ENCODE measurements around the gene RCOR3. TPM values are rescaled to one million over a fixed set of nuclear protein-coding genes. Genes with fewer than 3 reads are reported as not detected.
"Not testable (repeated sequence)": the region's sequence is repeated elsewhere in the genome, so short reads cannot be mapped to it uniquely, and the experiment has no call there.

RCOR3 gene
- total RNA-seq, 2 donors from 2014 or later, result 40.6 to 45.6 TPM

GRCh38 chr1:211319892-211320291 lies 60.7 kb downstream of the RCOR3 start:
- DNase-seq (no peak), ATAC-seq (no peak)
- intact Hi-C loops (cut with DNase I, micrococcal nuclease), result loop anchor here in 1 of 2 donors (10.0 kb wide), 2 partner anchors 155 to 195 kb away; no protein-coding TSS in a partner anchor

GRCh38 chr1:211320980-211321379 lies 61.8 kb downstream of the RCOR3 start:
- DNase-seq, result no peak
- intact Hi-C loops (cut with DNase I, micrococcal nuclease), result loop anchor here in 1 of 2 donors (10.0 kb wide), 2 partner anchors 154 to 194 kb away; no protein-coding TSS in a partner anchor
- ATAC-seq, result no peak

GRCh38 chr1:211321646-211322045 lies 62.5 kb downstream of the RCOR3 start:
- intact Hi-C loops (cut with DNase I, micrococcal nuclease), result loop anchor here in 1 of 2 donors (10.0 kb wide), 2 partner anchors 153 to 193 kb away; no protein-coding TSS in a partner anchor
- DNase-seq, ATAC-seq: not testable (repeated sequence)

DNA sequence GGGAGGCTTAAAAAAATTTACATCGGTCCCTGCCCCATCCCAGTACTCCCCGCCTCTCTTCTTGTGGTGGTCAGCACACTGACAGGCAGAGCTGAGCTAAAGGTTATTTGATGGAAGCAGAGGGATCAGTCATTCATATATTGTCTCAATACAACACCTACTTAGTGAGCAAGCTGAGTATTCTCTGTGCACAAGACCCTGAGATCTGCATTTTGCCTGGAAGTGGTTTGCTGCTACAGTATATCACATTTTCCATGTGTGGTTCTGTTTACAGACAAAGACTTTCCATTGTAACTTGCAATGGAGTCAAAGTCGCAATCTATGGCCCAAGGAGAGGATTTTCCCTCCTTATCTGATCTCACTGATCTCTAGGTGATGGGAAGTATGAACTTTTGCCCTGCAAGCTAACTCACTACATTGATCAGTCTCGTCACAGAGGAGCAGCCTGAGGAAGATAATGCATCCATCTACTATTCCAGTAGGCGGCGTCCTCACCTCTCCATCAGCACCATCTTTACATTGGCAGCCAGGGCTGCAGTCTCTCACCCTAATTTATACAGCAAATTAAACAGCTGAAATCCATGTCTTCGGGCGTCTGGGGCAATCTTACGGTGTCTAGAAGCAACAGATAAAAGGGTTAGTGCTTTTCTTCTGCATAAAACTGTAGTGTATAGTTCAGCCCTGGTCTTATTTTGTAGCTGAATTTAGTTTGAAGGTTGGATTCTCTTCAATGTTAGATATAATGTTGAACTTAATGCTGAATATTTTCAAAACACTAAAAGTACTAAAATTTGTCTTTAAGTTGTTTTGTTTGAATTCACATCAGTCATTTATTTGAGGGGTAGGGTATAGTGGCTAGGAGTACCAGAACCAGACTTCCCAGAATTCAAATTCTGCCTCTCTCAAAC lies 64.2 kb downstream of the RCOR3 start:
- peak in 1 of 2 donors; percentile 72 for DNase-seq
- intact Hi-C loops (cut with DNase I, micrococcal nuclease), result loop anchor here in 1 of 2 donors (10.0 kb wide), 2 partner anchors 151 to 191 kb away; no protein-coding TSS in a partner anchor
- ATAC-seq, result peak; percentile 64

DNA sequence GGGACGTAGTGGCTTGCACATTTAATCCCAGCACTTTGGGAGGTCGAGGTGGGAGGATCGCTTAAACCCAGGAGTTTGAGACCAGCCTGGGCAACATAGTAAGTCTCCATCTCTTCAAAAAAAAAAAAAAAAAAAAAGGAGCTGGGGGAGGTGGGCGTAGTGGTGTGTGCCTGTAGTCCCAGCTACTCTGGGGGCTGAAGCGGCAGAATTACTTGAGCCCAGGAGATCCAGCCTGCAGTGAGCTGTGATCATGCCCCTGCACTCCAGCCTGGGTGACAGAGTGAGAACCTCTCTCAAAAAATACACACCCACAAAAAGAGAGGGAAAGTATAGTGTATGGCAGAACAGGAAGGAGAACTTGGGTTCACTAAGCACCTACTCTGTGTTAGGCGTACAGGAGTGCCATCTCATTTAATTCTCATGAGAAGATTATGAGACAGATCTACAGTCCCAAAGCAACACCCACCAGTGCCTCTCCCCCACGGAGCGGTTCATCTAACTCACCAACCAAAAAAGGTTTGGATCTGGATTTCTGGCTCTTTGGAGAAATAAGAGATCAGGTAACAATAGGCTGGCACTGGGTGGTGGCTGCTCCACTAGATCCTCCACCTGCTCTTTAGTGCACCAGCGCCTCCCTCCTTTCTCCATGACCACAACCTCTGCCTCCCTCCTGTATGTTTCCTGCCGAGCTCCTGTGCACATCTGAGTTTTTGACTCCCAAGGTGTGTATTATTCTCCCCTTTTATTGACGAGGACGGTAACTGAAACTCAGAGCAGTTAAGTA lies 66.0 kb downstream of the RCOR3 start:
- intact Hi-C loops (cut with DNase I, micrococcal nuclease), result loop anchor here in 1 of 2 donors (10.0 kb wide), 2 partner anchors 150 to 190 kb away; no protein-coding TSS in a partner anchor
- DNase-seq, result no peak
- ATAC-seq, result peak; percentile 36

DNA sequence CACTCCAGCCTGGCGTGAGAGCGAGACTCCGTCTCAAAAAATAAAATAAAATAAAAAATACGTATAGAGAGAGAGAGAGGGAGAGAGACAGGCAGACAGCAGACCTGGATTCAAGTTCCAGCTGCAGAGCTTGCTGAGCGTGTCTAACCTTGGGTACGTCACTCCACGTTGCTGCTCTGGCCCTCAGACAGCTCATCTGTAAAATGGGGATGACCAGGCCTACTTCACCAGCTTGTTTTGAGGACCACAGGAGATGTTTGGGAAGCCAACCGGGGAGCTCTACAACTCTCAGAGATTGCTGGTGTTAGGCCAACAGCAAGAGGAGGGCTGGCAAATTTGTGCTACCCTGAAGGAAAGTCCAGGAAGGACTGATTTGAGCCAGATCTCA lies 67.0 kb downstream of the RCOR3 start:
- intact Hi-C loops (cut with DNase I, micrococcal nuclease), result loop anchor here in 1 of 2 donors (10.0 kb wide), 2 partner anchors 149 to 189 kb away; no protein-coding TSS in a partner anchor
- no peak for DNase-seq
- no peak for ATAC-seq

- ATAC-seq, result peak; percentile 71
- intact Hi-C loops (cut with DNase I, micrococcal nuclease), result loop anchor here in 1 of 2 donors (10.0 kb wide), 2 partner anchors 148 to 188 kb away; no protein-coding TSS in a partner anchor
- peak in 1 of 2 donors; percentile 75 for DNase-seq
Measured at GRCh38 chr1:211326528-211327345, 67.6 kb downstream of the RCOR3 start, which contains the start of gene TRAF5. TSS of gene TRAF5 (plus strand) at chr1:211326833. CDS start at chr1:211353240, 26,407 bp downstream.

GRCh38 chr1:211327346-211327921 lies 68.3 kb downstream of the RCOR3 start:
- intact Hi-C loops (cut with DNase I, micrococcal nuclease), result loop anchor here in 1 of 2 donors (10.0 kb wide), 2 partner anchors 147 to 187 kb away; no protein-coding TSS in a partner anchor
- DNase-seq (peak in 1 of 2 donors; percentile 66), ATAC-seq (peak; percentile 39)

DNA sequence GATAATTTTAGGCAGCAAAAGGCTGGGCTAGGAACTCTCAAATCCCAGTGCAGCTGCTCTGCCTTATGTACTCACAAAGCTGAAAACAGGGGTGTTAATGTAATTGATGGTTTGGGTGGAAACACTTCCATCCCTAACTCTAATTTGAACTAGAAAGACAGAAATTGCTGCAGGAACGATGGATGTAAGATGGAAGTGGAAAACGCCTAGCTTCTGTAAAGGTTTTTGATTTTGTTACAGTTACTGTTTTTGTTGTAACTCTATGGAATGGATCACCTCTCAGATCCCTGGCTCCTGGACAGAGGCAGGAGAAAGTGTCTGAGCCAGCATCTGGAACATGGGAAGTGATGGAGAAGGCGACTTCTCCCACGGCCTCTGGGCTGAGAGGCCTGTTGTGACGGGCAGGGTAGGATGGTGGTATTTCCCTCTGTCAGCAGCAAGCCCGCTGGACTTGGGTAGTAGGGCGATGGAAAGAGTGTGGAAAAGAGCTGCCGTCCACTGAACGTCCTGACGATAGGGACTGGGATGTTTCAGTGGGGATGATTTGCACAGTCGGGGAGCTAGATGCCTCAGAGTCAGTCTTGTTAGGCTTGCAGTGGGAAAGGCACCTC lies 69.0 kb downstream of the RCOR3 start:
- ATAC-seq (no peak), DNase-seq (no peak)
- intact Hi-C loops (cut with DNase I, micrococcal nuclease), result loop anchor here in 1 of 2 donors (10.0 kb wide), 2 partner anchors 147 to 187 kb away; no protein-coding TSS in a partner anchor

DNA sequence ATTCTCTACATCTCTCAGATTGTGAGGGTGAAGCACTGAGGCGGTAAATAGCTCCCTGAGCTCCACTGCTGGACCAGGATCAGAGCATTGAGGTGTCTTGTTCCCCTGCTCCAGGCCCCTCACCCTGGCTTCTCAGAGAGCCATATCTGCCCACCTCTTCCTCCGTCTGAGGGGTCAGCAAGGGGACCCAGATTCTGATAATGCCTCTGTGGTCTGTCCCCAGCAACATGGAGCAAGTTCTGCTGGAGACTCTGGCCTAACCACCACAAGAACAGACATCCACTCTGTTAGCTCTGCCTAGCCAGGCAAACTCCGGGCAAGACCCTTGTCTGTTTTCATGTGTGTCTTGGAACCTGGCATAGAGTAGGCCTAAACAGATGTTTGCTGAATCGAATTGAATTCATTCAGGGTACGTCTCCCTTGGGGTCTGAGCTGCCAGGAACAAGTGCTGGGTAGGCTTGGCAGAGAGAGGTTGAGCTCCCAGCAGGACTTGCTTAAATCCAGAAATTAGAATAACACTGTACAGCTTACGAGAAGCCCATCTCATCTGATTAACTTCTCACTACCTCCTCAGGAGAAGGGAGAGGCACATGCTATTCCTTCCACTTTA lies 69.8 kb downstream of the RCOR3 start:
- intact Hi-C loops (cut with DNase I, micrococcal nuclease), result loop anchor here in 1 of 2 donors (10.0 kb wide), 2 partner anchors 146 to 186 kb away; no protein-coding TSS in a partner anchor
- DNase-seq (no peak), ATAC-seq (no peak)

DNA sequence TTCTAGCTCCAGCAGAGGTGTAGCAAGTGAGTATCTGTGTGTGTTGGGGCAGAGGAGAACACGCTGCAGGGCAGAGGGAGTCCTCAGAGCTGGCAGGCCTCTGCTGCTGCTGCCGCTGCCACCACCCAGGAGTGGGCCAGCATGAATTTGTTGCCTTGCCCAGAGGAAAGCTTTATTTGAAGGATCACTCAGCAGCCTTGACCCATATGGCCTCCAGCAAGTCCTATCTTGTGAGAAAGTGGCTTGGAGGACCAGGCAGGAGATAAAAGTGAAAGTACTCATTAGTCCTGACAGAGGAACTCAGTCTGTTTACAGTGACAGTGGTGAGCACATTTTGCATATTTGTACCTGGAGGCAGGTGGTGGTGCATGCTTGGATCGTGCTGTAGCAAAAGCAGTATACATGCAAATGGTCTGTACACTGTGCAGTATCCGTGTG lies 70.6 kb downstream of the RCOR3 start:
- no peak for DNase-seq
- intact Hi-C loops (cut with DNase I, micrococcal nuclease), result loop anchor here in 1 of 2 donors (10.0 kb wide), 2 partner anchors 145 to 185 kb away; no protein-coding TSS in a partner anchor
- peak; percentile 18 for ATAC-seq

GRCh38 chr1:211330282-211330936 lies 71.2 kb downstream of the RCOR3 start:
- no peak for DNase-seq
- no peak for ATAC-seq
- intact Hi-C loops (cut with DNase I, micrococcal nuclease), result no loop called here

DNA sequence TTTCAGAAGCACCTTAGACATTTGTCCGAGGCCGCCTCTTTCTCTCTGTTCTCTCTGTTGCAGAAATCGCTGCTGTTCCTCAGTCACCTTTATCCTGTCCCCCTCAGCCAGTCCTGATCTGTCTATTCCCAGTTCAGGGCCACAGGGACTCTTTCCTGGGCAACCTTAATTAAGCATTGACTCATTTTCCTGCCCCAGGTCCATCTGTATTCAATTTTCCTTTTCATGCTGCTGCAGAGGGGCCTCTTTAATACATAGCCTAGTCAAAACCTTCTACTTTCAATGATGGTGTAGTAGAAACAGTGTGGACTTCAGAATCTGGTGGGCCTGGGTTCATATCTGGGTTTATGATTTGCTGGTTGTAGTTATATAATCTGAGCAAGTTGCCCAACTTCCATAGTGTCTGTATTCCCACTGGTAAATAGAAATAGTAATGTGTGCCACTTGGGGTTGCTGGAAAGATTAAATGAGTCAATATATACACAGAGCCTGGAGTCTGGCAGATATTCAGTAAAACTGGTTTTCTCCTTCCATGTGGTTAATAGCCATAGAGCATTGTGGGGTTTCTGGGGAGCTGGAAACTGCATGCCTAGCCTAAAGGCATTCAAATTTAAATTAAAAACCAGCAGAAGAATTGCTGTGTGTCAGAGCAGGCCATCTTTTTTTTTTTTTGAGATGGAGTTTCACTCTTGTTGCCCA lies 72.0 kb downstream of the RCOR3 start:
- intact Hi-C loops (cut with DNase I, micrococcal nuclease), result no loop called here
- ATAC-seq, result no peak
- no peak for DNase-seq

DNA sequence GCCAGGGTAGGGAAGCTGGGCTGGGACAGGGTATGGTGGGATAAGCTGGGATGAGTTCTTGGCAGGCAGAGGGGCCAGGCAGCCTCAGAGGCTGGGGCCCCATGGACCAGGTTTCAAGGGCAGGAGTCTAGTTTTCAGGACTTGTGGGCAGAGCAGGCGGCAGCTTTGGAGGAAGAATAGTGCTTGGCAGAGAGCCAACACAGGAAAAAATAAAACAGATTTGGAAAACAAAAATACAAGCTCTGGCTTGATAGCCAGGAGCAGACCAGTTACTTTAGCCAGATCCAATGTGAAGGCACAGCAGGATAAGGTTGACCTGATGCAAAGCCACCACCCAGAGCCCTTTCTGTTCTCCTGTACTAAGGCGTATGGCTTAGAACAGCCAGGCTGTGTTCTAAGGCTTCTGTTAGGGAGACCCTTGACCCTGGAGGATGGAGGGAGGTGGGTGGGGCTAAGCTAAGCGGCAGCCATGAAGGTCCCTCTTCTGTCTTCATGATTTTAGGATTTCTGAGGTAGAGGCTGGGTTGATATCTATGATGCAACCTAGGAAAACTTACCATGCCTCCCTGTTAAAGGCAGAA lies 73.0 kb downstream of the RCOR3 start:
- intact Hi-C loops (cut with DNase I, micrococcal nuclease), result no loop called here
- DNase-seq (no peak), ATAC-seq (no peak)

DNA sequence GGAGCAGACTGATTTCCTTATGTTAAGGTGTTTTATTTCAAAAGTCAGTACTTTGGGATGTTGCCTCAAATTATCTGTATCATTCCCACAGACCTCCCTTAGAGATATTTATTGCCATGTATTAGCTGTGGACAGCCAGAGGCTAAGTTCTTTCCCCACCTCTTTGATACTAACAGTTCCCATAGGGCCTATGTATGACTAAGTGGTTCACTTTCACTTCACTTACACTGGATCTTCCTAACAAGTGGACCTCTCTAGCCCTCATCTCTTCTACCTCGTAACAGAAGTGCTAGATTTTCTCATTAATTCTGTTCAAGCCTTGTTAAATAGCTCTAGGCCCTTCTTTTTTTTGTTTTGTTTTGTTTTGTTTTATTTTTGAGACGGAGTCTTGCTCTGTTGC lies 73.7 kb downstream of the RCOR3 start:
- DNase-seq (no peak), ATAC-seq (no peak)
- intact Hi-C loops (cut with DNase I, micrococcal nuclease), result no loop called here
